SIG-M5 (cell line): ENCODE data around the gene LCN2.

Experiments used
- DNase-seq: peaks from one replicate; lab custom pipeline; 2025; lab: John Stamatoyannopoulos, UW

Gene LCN2

DNA sequence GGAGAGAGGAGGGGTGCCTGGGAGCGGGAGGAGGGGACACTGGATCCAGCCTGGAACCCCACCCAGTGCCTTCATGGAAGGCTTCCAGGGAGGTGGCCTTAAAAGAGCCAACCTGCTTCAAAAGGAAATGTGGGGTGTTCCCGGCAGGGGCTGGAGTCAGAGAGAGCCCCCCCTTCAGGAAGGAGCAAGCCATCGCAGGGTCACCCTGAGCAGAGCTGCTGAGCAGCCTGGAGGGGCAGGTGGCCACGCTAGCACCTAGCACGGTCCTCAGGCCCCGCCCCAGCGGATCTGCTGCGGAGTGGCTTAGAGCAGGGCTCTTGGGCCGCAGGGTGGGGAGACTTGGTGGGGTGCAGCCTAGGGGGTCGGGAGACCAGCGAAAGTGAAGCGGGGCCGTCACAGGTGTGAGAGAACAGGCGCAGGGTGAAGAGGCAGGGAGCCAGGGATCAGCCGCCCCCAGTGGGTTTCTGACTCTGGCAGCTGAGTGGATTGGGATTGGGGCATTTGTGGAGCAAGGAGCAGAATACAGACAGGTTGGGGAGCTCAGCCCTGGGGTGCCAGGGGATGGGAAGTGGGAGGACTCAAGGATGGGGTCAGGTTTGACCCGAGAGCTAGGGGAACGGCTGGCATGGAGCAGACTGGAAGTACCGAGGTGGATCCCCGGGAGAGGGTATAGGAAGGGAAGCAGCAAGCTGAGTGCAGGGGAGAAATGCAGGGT is 1.5 kb downstream of the LCN2 start:
- DNase-seq: no peak

DNA sequence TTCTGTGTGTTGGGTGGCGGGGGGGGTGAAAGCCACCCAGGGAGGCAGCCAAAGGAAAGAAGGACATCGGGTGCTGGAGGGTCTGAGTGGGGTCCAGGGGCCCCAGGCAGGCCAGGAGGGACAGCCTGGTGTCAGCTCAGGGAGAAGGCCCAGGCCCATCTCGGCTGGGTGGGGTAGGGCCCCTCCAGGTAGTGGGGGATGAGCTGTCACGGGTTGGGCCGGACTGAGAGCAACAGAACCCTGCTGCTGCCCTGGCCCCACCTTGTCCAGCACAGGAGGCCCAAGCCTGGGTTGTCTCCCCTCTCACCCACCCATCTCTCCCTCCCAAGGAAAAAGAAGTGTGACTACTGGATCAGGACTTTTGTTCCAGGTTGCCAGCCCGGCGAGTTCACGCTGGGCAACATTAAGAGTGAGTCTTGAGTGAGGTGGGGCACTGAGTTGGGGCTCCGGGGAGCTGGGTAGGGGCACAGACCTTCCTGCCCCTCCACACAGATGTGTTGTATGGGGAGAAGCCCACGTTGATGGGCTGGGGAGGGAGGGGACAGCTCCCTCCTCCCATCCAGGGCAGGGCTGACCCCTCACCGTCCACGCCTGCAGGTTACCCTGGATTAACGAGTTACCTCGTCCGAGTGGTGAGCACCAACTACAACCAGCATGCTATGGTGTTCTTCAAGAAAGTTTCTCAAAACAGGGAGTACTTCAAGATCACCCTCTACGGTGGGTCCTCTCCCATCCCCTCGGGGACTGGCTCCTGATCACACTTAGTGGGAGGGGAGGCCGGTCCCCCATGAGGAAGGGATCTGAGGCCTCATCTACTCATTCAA is 2.3 kb downstream of the LCN2 start:
- DNase-seq: no peak

DNA sequence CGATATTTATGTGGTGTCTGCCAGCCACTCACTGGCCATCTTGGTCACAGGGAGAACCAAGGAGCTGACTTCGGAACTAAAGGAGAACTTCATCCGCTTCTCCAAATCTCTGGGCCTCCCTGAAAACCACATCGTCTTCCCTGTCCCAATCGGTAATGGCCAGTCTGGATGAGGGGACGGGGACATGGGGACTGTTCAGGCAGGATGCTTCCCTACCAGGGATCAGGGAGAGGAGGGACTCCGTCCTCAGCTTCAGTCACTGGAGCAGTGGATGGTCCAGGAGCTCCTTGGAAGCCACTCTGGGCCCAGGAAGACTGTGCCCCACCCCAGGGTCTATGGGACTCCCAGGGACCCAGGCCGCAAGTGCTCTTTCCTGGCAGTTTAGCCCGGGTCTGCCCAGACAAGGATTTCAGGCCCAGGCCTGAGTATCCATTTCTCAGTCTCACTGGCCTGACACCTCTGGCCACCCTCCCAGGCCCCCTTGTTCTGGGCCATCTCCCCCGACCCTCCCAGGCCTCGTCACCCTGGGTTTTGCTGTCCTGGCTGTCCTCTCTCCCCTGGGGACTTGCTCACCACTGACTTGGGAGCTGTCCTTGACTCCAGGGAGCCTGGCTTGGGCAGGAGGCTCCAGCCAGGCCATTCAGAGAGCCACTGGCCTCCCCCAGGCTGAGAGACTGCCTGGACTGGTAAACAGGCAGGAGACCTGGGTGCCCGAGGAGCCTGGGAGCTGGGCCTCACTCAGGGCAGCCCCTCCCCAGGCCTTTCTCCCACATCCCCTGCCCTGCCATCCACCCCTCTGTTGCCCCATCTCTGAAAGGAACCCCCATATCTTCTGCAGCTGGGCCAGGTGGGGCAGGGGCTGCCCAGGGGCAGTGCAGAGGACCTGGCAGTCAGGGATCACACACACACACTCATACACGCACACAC is 3.1 kb downstream of the LCN2 start:
- DNase-seq: no peak

DNA sequence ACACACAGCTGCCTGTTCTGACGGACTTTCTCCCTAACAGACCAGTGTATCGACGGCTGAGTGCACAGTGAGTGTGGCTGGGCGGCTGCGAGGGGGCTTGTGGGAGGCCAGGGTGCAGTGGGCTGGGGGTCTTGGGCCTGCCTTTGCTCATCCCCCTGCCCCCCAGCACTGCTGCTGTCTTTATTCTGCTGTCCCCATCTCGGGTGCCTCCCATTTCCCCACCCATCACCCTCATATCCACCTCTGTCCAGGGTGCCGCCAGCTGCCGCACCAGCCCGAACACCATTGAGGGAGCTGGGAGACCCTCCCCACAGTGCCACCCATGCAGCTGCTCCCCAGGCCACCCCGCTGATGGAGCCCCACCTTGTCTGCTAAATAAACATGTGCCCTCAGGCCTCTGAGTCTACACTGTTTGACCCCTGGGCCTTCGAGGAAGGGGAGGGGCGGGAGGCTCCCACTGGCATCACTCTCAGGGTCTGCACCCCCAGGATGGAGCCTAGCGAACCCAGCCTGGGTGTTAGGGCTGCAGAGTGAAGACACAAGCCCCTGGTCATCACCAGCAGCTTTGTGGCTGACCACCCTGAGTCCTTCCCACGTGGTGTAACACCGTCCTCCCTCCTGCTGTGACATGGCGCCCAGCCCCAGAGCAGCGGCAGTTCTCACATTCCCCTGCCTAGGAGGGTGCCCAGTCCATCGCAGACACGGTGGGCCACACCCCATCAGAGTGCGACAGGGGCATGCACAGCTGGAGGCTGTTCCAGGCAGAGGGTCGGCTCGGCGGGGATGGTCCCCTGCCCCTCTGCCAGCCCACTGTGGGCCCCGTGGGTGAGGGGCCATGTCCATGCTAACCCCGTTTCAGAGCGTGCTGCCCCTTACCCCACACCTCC is 4.0 kb downstream of the LCN2 start:
- no peak for DNase-seq

DNA sequence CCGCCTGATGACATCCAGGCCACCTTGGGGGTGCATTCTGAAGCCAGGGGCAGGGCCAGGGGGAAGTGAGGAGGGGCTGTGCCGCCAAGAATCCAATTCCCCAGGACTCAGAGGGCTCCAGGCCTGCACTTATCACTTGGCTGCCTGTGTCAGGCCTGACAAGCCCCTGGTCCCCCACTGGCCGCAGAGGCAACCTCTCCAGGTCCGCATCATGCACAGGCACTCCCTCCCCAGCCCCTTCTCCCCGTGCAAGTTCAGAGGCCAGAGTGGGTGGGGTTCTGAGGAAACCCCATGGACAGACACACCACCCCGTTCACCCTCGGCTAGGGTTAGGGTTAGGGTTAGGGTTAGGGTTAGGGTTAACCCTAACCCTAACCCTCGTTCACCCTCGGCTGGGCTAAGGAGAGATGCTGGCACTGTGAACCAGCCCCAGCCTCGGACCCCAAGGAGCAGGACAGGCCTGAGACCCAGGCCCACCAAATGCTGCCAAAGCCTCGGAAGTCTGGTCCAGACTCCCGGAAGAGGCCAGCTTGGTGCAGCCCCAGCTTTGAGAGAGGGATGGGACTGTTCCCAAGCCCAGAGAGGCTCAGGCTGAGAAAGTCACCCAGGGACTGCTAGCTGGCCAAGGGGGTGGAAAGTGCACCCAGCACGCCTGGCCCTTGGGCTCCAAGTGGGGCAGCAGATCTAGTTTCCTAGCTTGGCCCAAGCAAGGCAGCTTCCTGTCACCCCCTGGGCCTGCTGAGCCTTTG is 4.9 kb downstream of the LCN2 start:
- DNase-seq: no peak

DNA sequence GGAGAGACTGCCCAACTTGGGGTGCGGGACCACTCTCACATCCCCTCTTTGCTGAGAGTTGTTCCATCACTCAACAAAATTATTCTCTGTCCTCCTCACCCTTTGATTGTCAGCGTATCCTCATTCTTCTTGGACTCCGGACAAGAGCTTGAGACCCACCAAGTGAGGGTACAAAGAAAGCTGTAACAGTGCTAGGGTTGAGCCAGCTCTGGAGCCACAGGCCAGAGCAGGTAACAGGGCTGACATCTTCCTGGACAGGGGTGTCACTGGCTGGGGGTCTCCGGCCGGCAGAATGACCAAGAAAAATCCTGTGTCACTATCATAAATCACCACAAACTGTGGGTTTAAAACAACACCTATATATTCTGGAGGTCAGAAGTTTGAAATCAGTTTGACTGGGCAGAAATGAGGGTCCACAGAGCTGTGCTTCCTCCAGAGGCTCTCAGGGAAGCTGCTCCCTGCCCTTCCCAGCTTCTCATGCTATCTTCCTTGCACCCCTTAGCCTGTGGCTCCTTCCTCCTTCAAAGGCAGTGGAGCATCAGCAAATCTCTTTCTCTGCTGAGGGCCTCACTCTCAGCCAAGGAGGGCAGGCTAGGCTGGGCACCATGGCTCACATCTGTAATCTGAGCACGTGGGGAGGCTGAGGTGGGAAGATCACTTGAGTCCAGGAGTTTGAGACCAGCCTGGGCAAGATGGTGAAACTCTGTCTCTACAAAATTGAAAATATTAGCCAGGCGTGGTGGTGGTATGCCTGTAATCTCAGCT is 6.7 kb downstream of the LCN2 start:
- no peak for DNase-seq

DNA sequence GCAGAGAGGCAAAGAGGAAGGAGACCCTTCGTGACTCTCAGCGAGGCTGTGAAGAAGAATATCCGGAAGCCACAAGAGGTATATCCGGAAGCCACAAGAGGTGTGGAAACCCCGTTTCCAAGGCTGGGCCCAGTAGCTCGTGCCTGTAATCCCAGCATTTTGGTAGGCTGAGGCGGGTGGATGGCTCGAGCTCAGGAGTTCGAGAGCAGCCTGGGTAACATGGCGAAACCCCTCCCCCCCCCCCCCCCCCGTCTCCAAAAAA is 10.2 kb downstream of the LCN2 start:
- no peak for DNase-seq

DNA sequence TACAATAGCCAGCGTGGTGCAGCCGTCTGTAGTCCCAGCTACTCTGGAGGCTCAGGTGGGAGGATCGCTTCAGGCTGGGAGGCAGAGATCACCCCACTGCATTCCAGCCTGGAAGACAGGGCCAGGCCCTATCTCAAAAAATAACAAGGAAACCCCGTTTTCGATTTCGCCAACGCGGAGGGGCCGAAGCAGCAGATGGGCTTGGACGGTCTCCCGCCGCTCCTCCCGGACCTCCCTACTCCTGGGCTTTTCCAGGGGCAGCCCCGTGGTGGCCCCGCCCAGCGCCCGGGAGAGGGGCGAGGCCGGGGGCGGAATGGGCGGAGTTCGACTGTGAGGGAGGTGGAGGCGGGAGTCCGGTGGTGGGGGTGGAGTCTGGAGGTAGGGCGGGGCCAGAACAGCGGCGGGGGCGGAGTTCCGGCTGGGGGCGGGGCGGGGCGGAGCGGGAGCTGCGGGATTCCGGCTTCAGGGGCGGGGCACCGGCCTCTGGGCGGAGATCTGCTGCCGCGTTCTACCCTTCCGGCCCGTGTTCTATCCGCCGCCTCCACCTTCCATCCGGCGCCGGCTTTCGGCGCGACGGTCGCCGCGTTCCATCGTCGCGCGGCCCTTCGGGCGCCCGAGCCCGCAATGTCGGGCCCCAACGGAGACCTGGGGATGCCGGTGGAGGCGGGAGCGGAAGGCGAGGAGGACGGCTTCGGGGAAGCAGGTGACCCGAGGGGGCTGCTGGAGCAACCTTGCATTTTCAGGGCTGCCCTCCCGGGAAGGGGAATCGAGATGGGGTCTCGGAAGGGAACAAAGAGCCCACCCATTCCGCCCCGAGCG is 10.7 kb downstream of the LCN2 start, which contains the start of gene BBLN:
BBLN (plus strand) TSS at position 482 of the 819 bp plus-strand sequence; CDS start at position 625, 143 bp downstream.
- peak; percentile 10 for DNase-seq

DNA sequence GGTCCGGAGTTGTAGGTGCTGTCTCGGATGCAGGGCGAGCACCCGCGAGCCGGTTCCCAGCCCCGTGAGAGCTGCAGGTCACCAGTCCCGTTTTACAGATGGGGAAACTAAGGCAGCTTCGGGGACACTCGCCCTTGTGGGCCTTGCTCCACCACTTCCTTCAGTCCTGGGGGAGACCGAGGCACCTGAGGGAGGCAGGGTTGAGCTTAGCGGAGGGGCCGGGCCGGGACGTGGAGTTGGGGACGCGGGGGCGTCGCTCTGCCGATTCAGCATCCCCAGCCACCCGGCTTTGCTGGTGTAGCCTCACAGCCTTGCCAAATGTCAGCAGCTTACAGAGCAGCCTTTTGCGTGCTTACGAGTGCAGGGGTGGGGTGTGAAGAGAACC is 11.3 kb downstream of the LCN2 start:
- no peak for DNase-seq

DNA sequence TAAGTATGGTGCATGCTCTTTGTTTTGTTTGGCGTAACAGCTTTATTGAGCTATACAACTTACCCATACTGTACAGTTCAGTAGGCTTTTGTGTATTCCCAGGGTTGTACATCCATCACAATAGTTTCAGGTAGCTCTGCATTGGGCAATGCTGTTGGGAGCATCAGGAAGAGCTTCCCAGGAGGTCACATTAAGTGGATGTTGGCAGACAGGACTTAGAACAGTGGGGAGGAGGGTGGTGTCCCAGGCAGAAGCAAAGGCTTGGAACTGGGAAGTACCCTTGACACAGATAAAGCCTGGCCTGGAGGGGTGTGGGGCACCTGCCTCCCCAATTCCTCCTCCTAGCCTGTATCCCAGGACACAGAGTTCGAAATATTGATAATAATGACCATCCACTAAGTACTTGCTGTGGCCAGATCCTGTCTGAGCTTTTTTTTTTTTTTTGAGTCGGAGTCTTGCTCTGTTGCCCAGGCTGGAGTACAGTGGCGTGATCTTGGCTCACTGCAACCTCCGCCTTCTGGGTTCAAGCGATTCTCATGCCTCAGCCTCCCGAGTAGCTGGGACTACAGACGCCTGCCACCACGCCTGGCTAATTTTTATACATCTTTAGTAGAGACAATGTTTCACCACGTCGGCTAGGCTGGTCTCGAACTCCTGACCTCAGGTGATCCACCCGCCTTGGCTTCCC is 12.1 kb downstream of the LCN2 start:
- DNase-seq: no peak

DNA sequence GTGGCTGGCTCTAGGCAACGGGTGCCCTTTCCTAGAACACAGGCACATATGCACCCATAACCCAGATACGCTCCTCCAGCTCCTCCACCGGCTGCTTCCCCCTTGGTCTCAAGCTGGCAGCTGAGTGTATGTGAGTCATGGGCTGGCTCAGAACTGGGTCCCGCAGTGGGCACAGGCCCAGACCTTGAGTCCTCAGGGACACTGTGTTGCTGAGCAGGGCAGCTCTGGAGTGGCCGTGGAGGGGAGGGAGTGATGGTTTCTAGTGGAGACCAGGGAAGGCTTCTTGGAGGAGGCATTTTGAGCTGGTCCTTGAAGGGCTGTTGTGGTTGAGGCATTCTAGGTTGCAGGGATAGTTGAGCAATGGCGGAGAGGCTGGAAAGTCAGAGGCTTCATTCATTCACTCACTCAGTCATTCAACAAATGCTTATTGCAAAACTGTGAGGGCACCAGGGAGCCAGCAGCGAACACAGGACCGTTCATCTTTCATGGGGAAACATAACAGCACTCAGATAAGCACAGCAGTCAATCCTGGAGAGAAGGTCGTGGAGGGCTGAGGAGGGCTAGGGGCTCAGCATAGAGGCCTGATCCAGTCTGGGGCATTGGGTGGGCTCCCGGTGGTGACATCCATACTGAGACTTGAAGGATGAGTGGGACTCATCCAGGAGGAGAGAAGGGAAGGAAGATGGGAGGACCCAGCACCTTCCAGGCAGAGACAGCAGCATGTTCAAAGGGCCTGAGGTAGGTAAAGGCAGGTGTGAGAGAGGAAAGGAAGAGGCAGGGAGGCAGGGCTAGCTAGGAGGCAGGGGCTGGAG is 13.2 kb downstream of the LCN2 start:
- DNase-seq: no peak

DNA sequence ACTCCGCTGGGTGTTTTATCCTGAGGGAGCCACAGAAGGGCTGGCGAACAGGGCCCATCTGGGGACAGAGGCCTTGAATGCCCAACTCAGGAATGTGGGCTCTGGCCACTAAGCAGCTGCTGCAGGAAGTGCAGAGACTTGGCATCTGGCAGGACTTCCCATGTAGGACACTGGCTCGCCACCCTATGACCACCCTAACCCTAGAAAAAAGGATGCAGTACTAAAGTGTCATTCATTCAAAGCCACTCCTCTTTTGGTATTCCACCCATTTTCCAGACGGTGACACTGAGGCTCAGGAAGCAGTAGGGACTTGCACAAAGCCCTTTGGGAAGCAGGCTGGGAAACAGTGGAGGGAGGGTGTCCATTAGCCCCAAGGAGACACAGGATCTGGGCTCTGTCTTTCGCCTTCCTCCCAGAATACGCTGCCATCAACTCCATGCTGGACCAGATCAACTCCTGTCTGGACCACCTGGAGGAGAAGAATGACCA is 13.8 kb downstream of the LCN2 start:
- no peak for DNase-seq

DNA sequence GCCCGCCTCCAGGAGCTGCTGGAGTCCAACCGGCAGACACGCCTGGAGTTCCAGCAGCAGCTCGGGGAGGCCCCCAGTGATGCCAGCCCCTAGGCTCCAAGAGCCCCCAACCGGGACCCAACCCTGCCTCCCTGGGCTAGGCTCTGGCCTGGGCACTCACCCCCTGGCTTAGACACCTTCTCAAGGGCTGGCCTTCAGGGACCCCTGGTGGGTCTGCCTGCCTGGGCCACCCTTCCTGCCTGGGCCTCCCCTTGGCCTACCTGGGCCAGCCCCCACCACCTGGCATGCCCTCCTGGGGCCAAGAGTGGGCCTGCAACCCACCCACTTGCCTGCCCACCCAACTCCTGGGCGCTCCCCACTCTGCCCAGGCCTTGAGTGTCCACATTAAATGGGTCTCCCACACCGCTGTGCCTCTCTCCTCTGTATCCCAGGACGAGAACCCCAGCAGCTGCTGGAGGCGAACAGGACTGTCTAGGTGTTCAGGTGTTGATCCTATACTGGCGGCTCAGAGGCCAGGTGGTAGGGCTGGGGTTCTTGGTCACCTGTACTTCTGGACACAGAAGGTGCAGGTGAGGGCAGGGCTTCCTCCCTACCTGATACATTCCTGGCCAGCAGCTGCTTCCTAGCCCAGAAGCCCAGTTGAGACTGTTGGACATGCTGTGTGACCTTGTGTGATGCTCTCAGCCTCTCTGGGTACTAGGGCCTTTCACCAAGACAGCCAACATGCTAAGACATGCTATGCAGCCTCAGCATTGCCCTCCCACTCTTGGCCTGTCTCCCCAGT is 14.5 kb downstream of the LCN2 start:
- DNase-seq: no peak

DNA sequence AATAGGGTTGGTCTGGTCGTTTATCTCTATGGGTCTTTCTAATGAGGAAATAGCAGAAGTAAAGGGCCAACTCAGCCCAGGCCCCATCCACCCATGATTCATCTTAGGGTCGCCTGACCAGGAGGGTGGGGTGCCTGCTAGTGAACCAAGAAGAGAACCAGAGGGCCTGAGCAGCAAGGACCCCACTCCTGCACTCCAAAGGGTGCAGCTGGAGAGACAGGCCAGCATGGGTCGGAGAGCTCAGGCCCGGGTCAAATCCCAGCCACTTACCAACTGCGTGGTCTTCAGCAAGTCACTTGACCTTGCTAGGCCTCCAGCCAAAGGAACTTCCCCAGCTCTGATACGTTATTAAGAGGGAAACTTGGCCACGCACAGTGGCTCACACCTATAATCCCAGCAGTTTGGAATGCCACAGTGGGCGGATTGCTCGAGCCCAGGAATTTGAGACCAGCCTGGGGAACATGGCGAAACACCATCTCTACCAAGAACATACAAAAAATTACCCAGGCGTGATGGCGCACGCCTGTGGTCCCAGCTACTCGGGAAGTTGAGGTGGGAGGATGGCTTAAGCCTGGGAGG is 15.1 kb downstream of the LCN2 start:
- DNase-seq: no peak

DNA sequence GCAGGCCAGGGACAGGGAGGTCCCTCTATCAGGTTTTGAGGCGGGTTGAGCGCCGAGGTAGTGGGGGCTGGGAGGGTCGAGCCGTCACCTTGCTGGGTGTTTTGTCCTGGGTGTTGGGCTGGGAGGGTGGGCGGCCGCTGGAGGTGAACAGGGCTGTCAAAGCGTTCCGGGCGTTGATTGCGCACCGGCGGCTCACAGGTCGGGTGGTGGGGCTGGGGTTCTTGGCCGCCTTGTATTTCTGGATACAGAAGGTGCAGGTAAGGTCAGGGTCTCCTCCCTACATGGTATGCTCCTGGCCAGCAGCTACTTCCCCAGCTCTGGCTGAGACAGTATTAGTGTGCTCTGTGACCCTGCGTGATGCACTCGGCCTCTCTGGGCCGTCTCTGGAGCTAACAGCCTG is 16.9 kb downstream of the LCN2 start:
- no peak for DNase-seq

DNA sequence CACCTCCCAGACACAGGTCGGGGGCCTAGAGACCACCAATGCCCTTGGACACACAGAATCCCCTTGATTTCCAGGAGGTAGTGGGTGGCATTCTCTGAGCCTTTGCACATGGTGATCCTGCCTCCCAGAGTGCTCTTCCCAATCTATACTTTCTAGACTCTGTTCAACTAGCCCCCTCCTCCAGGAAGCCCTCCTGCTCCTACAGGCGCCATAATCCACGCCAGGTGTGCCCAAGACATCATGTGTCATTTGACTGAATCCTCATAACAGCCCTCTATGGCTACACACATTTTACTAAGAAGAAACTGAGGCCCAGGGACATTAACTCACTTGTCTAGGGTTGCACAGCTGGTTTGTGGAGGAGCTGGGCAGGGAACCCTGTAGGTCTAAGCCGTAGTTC is 18.0 kb downstream of the LCN2 start:
- DNase-seq: no peak
